ENCODE results near the gene GTF2E1.

GRCh38 chr3:120780977-120781376 lies 38.4 kb downstream of the GTF2E1 start:
- TF ChIP-seq CTCF (IDR thresholded peaks at IDR 0.05) (no peak), EZH2phosphoT487 (IDR thresholded peaks at IDR 0.05) (no peak), EZH2 (IDR thresholded peaks at IDR 0.05) (no peak)
